PC-3 (cell line): ENCODE data around the gene TEX29.

Experiments
- EZH2 ChIP-seq: fragments of 300-600 bp; sonication (generic); IDR thresholded peaks from one replicate; pipeline ENCODE4 v1.6.1; 2017; ENCODE audit warnings: antibody characterized with exemption, mild to moderate bottlenecking, low read length; ENCODE audit not compliant: unreplicated experiment
- TF ChIP-seq, protein P1 (sequence below): fragments of 300-600 bp; sonication (generic); conservative IDR thresholded peaks from 2 replicates; pipeline ENCODE4 v1.5.1; 2017; ENCODE audit warnings: antibody characterized with exemption, low read depth, mild to moderate bottlenecking, low read length

DNA sequence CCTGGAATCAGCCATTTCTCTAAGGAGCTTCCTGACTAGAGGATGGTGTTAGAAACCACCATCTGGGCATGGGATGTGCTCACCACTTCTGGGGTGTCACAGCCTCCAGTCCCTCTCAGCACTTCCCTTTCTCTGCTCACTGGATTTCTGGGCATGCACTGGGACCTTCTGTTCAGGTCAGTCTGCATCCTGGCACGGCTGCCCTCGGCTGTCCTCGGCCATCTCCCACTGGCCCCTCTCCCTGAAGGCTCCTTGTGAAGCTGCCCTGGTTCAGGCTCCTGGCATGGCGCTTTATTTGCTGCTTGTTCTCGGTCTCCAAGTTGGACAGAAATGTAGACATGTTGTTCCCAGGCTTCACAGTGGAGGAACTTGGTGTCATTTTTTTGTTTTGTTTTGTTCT lies 60.0 kb downstream of the TEX29 start:
- TF ChIP-seq, protein P1, sequence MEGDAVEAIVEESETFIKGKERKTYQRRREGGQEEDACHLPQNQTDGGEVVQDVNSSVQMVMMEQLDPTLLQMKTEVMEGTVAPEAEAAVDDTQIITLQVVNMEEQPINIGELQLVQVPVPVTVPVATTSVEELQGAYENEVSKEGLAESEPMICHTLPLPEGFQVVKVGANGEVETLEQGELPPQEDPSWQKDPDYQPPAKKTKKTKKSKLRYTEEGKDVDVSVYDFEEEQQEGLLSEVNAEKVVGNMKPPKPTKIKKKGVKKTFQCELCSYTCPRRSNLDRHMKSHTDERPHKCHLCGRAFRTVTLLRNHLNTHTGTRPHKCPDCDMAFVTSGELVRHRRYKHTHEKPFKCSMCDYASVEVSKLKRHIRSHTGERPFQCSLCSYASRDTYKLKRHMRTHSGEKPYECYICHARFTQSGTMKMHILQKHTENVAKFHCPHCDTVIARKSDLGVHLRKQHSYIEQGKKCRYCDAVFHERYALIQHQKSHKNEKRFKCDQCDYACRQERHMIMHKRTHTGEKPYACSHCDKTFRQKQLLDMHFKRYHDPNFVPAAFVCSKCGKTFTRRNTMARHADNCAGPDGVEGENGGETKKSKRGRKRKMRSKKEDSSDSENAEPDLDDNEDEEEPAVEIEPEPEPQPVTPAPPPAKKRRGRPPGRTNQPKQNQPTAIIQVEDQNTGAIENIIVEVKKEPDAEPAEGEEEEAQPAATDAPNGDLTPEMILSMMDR: no peak
- TF ChIP-seq EZH2: no peak
